Measurements from ENCODE around the gene SCRN2.

SCRN2 gene

DNA sequence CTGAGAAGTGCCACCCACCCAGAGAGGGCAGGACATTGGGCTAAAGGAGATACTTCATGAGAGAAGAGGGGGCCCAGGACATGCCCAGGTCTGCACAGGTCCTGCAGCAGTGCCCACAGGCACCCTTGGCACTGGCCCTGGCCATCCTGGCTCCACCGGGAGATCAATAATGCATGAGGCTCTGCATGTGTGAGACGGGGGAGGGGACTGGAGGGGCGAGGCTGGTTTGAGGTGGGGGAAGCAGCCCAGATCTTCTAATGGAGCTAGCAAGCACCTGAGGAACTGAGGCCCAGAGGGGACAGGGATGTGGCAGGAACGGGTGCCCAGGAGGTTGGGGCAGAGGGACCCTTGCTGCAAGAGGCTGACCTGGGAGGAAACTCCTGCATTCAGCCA, 20.0 kb downstream of the SCRN2 start:
- DNase-seq (ENCODE audit: low read depth), result no peak

DNA sequence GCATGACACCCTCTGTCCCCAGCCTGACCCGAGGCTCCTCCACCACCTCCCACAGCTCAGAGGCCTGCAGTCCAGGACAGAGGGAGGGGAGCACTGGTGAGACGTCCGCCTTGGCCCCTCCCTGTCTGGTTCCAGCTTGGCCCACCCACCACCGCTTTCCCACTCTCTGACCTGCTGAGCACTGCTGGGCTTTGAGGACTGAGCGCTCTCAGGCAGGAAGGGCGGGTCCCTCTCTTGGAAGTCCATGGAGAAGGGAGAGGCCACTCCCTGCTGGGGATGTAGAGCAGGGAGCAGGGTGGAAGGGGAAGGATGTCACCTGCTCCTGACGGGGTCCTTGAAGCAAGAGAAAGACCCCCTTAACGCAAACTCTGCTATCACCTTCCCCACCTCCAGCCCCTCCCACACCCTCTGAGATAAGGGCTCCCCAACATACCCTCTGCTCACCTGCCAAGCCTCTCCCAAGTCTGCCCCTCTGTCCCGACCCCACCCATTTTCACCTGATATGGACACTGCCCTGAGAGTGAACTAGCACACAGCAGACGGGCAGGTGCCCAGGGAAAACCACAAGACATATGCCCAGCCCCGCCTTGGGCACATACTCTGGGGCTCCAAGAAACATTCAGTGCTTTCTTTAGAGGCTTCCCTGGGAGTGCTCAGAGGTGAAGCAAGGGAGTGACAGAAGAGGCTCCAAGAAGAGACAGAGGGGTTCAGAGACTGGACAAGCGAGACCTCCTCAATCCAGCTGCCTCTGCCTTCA, 20.9 kb downstream of the SCRN2 start:
- DNase-seq (ENCODE audit: low read depth), result no peak

DNA sequence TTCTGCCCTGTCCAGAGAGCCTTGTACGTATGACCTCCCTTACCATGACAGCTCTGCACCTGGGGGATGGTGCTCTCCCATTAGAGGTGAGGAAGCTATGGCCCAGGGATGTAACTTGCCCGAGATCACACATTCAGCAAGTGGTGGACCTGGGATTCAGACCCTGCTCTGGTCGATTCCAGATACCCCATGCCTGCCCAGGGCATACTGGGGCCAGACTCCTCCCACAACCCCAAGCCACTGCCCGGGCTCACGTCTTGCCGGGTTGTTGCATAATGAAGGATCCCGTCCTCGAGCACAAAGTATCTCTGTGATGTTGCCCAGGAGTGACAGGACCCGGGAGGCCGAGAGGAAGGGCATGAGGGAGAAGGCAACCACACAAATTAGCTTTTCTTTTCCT, 21.6 kb downstream of the SCRN2 start:
- DNase-seq (ENCODE audit: low read depth), result no peak

DNA sequence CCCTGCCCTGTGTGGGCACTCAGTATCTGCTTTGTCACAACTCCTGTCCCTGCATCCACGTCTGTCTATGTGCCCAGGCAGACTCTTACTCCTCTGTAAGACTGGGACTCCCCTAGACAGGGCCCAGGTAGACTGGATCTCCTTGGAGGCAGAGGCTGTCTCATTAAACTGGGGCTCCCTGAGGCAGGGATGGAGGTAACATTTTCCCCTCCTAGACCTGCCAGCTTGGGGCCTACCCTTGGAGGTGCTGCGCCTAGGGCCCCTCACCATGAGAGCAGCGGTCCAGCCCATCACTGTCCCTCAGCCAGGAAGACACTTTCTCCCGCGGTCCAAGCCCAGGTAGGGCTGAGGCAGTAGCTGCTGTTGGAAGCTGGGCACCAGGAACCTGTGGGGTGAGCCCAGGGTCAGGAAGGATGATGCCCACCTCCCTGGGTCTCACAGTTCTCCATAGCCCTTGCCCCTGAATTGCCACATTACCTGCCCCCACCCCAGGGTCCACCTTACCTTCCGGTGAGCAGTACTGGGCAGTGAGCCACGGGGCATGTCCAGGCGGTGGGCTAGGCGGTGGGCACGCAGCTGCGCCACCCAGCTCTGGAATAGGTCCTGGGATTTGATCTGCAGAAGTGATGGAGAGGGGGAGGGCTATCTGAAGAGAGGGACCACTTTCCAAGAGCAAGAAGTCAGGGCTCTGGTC, 22.9 kb downstream of the SCRN2 start:
- no peak for DNase-seq (ENCODE audit: low read depth)

DNA sequence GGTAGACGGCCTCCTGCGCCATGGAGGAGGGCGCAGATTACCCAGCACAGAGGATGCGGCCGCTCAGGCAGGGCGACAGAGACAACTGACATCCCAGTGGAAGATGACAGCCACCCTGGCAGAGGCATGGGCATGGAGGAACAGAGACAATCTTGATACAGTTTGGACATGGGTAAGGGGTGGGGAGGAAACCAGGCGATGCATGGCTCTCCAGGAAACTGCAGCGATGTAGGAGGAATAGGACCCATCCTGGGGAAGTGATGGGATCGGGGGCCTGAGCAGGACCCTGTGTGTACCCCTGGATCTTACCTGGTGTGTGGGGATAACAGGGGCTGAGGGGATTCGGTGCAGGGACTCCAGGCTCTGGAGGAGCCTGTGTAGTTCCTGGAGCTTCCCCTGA, 24.1 kb downstream of the SCRN2 start:
- no peak for DNase-seq (ENCODE audit: low read depth)

DNA sequence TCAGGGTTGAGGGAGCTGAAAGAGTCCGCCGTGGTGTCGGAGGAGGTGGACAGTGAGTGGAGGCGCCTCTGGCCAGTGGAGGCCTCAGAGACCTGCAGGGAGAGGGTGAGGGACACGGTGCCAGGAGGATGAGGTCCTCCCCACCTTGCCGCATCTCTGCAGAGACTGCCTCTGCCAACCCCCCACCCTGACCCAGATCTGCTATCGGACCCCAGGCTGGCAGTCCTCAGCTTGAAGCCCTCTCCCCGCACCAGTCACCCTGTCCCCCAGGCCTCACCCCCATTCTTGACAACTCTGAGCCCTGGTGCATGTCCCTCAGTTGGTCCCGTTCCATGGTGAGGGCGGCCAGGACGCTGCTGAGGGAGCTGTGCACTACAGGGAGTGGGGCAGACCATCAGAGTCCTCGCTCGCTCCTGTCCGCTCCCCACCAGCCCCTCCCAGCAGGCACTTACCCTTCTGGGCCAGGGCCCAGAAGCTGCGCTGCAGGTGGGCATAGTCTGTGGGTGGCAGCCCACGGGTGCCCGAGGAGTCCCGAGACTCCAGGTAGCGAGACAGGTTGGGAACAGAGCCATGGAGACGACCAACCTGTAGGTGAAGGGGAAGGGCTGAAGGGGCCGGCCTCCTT, 24.9 kb downstream of the SCRN2 start:
- no peak for DNase-seq (ENCODE audit: low read depth)

DNA sequence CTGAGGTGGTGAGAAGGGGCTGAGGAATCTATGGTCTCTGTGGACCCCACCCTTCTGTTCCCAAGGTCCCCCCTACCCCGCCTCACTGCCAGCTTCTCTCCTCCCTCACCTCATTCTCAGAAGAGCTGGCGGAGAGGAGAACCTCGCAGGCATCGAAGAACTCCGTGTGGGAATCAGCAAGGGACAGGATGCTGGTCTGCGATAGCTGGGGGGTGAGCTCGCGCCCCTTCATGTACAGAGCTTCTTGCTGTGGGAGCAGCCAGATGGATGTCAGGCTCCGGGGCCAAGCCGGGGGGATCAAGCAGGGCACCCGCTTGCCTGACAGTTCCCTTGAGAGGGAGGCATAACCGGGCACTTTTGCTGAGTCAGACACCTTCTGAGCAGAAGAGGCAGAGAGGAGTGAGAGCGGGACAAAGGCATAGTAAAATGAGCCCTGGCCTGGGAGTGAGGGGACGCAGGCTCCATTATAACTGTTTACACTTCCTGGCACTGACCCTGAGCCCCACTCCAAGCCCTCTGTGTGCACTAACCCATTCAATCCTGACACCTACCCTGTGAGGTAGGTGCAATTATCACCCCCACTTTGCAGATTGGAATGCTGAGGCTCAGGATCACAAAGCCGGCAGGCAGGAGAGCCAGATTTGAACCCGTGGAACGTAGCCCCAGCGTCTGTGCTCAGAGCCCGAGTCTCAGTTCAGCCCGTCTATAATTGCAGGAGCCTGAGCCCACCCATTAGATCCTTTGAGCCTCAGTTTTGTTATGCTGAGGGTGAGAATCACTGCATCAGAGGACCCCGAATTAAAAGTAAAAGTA, 25.8 kb downstream of the SCRN2 start:
- no peak for DNase-seq (ENCODE audit: low read depth)

DNA sequence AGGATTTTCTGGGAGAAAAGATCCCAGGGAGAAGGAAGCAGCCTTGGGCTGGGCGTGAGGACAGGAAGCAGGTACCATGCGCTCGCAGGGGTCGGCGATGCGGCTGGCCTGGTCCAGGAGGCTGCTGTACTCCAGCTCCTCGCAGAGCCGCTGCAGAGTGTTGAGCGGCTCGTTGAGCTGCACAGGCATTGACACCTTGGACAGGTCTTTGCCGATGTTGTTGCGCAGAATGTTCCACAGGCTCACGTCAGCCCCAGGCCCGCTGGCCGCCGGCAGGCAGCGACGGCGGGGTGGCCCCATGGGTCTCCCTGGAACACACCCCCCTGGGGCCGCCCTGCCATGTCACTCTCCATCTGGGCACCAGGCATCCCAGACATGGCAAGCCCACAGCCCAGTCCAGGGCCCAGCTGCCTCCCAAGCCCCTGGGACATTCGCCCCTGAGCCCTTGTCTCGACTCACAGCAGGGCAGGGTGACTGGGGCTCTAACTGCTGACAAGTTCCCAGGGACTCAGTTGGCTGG, 27.5 kb downstream of the SCRN2 start:
- DNase-seq (ENCODE audit: low read depth), result no peak

DNA sequence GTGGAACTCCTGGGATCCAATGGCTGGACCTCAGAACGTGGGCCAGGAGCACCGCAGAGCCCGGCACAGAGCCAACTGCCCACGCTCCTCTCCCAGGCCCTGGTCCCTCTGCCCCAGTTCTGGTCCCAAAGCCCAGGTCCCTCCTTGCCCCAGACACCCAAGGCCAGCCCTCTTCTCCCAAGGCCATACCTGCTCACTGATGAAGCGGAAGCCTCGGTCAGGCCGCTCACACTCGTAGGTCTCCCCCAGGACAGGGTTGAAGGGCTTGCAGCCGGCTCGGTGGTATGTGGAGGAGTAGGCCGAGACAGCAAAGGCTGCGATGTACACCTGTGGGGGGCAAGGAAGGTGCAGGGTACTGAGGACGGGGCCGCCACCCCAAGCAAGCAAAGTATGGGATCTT, 28.0 kb downstream of the SCRN2 start:
- no peak for DNase-seq (ENCODE audit: low read depth)

DNA sequence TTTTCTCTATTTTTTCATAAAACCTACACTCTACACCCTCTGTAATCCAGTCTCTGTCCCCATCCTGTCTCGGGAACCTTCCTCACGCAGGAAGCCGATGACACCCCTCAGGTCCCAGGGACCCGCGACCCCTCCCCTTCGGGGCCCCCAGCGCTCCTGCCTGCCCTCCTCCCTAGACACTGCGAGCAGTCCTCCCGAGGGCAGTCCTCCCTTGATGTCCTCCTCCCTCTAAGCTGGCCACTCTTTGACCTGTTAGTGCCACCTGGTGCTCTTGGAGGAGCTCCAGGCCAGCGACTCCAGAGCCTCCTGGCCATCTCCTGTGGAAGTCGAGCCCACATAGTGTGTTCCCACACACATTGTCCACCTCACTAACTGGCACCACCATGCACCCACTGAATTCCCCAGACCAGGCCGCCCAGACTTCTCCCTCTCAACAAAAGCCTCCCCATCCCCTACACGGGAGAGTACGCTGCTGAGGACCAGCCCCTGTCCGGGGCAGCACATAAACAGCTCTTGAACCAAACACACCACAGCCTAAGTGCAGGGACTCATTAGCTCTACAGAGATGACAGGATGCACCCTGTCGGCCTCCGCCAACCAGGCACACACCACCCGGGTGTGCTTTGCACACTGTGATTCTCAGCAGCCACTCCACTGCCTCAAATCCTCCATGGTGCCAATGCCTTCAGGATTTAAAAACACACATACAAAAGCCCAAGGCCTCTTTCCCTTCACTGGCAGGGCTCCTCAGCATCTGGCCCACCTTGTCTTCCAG, 28.7 kb downstream of the SCRN2 start:
- DNase-seq (ENCODE audit: low read depth), result no peak

DNA sequence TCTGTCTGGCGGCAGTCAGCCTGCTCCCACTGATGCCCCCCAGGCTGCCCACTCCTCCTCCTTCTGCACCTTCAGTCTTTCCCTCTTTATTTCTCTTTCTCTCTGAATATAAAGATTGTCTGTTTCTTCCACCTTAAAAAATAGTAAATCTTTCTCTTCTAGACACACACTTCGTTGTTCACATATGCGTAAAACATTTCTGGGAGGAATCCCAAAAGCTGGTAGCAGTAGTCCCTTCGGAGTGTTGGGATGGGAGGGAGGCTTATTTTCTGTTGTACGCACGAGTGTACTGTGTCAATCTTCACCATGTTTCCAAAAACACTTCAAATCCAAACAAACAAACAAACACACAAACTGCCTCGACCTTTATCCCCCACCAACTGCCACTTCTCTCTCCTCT, 29.4 kb downstream of the SCRN2 start:
- DNase-seq (ENCODE audit: low read depth), result no peak

DNA sequence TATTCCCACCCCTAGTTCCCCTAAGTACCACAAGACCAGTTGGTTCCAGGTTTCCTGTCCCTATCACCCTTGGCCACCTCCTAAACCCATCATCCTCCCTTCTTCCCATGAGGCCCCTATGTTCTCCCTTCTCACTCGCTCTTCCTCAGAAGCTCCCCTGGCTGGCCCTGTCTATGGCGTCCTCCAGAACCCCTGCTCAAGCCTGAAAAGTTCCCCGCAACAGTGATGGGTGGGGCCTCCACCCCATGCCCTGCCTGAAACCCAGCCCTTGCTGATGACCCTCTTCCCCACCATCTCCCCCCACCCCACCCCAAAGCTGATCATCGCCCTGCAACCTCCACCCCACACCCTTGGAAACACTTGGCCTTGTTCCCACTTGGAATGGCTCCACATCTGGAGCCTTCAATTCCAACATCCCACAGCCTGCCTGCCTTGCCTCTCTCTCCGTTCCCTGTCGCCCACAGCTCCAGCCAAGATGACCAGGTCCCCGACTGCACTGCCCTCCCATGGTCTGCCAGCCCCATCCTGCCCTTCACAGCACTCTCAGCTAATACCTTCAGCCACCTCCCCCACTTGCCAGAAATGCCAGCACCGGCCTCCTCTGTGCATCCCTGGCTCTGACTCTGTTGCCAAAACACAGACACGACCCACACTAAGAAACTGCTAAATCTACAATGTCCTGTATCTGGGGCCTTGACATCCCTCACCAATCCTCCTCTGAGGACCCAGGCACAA, 30.0 kb downstream of the SCRN2 start:
- DNase-seq (ENCODE audit: low read depth), result no peak

DNA sequence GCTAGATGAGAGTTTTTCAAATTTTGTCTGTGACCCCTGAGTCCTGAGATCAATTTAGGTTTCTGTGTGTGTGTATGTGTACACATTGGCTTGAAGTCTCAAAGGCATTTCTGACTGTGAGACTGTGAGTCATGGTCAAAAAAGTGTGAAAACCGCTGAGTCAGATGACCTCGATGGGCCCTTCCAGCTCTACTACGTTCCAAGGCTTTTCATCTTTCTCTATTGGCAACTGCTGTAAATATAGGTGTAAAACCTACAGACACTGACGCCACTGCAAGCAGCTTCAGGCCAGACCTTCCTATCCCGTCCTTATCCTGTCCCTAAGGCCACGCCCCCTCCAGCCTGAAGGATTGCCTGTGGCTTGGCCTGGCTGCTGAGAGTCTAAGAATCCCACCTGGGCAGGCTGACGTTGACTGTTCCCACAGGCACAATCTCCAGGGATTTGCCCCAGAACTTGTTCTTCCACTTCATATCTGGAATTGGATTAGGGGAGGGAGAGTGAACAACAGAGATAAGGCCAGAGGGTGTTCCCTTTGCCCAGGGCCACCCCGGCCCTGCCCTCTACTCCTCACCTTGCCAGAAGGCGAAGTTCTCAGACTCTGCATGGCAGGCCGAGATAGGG, 30.8 kb downstream of the SCRN2 start:
- no peak for DNase-seq (ENCODE audit: low read depth)

DNA sequence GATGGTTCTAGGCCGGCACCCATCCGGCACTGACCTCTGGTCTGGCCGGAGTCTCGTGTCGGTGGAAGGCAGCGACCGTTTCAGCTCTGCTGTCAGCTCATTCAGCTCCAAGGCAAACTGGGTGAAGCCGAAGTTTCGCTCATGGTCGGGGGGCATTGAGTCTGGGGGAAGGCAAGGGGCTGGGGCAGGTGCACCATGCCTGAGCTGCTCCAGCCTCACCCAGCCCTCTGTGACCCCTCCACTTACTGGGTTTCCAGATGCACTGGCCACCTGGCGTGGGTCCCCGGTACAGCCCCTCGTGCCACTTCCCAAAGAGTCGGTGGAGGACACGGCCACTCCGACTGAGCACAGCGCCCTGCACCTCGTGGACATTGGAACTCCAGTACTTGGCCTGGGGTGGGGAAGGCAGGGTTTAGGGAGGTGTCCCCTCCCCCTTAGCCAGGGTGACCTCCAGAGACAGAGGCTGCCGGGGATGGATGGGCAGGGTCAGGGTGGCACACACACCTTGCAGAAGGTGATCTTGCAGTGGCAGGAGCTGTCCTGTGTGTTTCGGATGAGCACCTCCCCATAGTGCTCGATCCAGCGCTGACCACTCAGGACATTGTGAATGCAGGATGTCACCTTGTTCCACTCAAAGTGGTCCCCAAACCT, 32.1 kb downstream of the SCRN2 start:
- DNase-seq (ENCODE audit: low read depth), result no peak

DNA sequence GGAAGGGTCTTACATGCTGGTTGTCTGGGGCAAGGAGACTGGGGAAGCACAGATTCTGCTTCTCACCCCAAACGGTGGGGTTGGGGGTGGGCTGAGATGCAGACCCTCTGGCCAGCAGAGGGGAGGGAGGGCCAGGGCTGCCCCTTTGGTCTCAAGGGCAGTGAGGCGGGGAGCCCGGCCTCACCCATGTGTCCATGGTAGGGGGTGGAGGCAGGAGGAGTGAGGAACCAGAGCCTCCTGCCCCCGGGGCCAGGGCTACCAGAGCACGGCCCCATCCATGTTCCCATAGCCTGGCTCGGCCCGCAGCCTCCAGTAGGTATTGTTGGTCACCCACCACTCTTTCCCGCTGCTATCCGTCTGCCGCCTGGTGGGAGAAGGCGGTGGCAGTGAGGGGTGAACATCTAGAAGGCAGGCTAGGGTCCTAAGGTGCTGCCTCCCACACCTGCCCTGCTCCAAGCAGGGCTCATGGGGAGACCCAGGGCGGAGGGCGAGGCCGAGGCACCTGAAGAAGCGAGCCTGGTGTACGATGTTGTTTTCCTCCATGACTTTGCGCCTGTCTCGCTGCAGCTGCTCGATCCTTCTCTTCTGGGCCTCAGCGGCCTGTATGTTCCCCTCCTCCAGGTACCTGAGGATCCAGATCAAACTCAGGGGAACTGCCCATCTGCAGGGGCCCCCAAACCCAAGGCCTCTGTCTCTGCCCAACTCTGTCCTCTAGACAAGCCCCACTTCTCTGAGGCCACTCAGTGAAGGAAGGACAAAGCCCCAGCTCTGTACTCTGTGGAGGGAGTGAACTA, 32.8 kb downstream of the SCRN2 start:
- no peak for DNase-seq (ENCODE audit: low read depth)

DNA sequence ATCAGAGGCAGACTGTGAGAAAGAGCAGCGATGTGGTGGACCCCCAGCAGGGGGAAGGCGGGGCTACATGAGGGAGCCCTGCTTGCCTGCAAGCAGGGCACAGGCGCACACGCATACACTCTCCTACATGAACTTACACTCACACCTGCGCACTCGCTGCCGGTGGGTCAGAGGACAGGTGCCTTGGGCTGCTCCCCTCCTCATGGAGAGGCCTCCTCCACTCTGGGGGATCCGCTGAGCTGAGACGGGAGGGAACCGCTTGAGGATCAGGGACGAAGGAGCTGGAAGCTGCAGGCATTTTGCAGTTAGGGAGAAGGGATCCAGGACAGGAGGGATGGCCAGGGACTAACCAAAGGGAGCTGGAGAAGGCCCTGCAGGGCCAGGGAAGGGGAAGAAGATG, 33.7 kb downstream of the SCRN2 start:
- no peak for DNase-seq (ENCODE audit: low read depth)

DNA sequence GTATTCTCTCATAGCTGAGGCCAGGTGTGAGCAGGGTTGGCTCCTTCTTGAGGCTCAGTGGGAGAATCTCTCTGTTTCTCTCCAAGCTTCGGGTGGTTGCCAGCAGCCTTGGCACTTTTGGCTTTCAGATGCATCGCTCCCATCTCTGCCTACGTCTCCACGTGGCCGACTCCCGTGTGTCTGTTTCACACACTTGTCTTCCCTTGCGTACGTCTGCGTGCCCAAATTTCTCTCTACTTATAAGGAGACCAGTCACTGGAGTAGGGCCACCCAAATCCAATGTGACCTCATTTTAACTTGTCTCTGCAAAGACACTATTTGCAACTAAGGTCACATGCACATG, 34.2 kb downstream of the SCRN2 start:
- no peak for DNase-seq (ENCODE audit: low read depth)

DNA sequence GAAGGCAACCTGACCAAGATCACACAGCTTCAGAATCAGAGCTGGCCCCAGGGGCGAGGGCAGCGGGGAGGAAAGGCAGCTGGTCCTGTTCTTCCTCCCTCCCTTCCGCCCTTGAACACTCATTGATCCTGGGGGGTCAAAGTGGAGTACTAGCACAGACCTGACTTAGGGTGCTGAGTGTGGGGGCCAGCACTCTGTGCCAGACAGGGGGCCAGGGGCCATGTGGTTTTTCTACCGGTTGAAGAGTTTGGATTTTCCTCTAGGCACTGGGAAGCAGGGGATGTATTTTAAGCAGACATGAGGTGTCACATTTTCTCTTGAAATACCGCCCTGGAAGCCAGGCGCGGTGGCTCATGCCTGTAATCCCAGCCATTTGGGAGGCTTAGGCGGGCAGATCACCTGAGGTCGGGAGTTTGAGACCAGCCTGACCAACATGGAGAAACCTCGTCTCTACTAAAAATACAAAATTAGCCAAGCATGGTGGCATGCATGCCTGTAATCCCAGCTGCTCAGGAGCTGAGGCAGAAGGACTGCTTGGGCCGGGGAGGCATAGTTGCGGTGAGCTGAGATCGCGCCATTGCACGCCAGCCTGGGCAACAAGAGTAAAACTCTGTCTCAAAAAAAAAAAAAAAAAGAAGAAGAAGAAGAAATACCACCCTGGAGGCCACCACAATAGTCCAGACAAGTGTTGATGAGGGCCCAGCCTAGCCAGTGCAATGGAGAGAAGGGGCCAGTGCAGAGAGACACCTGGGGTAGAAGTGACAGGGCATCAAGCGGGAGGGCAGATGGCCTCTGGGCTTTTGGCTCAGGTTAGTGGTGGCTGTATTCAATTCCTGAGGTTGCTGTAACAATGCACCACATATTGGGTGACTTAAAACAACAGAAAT, 34.8 kb downstream of the SCRN2 start:
- no peak for DNase-seq (ENCODE audit: low read depth)
